Esophagus muscularis mucosa (tissue), 4 donors: ENCODE results near the gene EVPL.

Experiments
- CTCF ChIP-seq, 3 experiments: fragments of 200-600 bp in 2 of 3; fragments of 450-650 bp in 1 of 3; sonication (generic) in 2 of 3; IDR thresholded peaks; one replicate each; pipeline ENCODE4 v1.5.1; 2017 to 2019; ENCODE audit warnings: antibody characterized with exemption in 3 of 3, mild to moderate bottlenecking in 2 of 3, moderate library complexity in 1 of 3
- EP300 ChIP-seq: sonication (generic); formaldehyde crosslinking; IDR thresholded peaks from one replicate; pipeline ENCODE4 v1.6.1; 2017; ENCODE audit warnings: antibody characterized with exemption
- POLR2A ChIP-seq: fragments of 450-650 bp; IDR thresholded peaks from one replicate; pipeline ENCODE4 v1.6.1; 2017; ENCODE audit warnings: antibody characterized with exemption, moderate library complexity, mild to moderate bottlenecking, low read depth
- POLR2AphosphoS5 ChIP-seq, 2 donors: sonication (generic); formaldehyde crosslinking; IDR thresholded peaks; one replicate each; pipeline ENCODE4 v1.6.1; 2017; ENCODE audit warnings: antibody characterized with exemption in 2 of 2

- TF ChIP-seq EP300 = no peak
- TF ChIP-seq POLR2AphosphoS5 (IDR thresholded peaks at IDR 0.05) = peak in 1 of 2 donors; percentile 38
- peak in 2 of 3 experiments; percentile 80 to 87 for TF ChIP-seq CTCF (IDR thresholded peaks at IDR 0.05)
- no peak for TF ChIP-seq POLR2A
Measured at GRCh38 chr17:76014100-76014924, 12.8 kb downstream of the EVPL start.
